GM18505 (cell line): ENCODE data around the gene MALL.
"Not testable (repeated sequence)": the region's sequence is repeated elsewhere in the genome, so short reads cannot be mapped to it uniquely, and the experiment has no call there.

ENCODE experiments used
- ATAC-seq: cut with Tn5 transposase; IDR thresholded peaks from one replicate; pipeline ENCODE4 v1.9.1; 2021; ENCODE audit not compliant: unreplicated experiment
- POLR2A ChIP-seq: IDR thresholded peaks from 4 replicates; pipeline ENCODE4 v1.6.1; 2011; ENCODE audit warnings: borderline replicate concordance; ENCODE audit not compliant: insufficient read depth, insufficient read length; ENCODE audit errors: extremely low read depth

Gene MALL

GRCh38 chr2:110107092-110108079, 8.2 kb downstream of the MALL start:
- no peak for TF ChIP-seq POLR2A
- no peak for ATAC-seq

GRCh38 chr2:110106642-110107041, 9.0 kb downstream of the MALL start:
- ATAC-seq, result no peak
- TF ChIP-seq POLR2A, result no peak

- ATAC-seq, result no peak
Observed at GRCh38 chr2:110105608-110106467, 9.8 kb downstream of the MALL start.

GRCh38 chr2:110105183-110105582, 10.4 kb downstream of the MALL start:
- no peak for ATAC-seq
- no peak for TF ChIP-seq POLR2A

More at GRCh38 chr2:110105608-110106467, 9.8 kb downstream of the MALL start:
- no peak for TF ChIP-seq POLR2A

- no peak for TF ChIP-seq POLR2A
- ATAC-seq, result no peak
Observed at GRCh38 chr2:110104025-110104771, 11.4 kb downstream of the MALL start.

GRCh38 chr2:110103061-110103961, 12.3 kb downstream of the MALL start:
- no peak for ATAC-seq
- no peak for TF ChIP-seq POLR2A

GRCh38 chr2:110101901-110102803, 13.5 kb downstream of the MALL start:
- TF ChIP-seq POLR2A, result no peak
- ATAC-seq, result no peak

GRCh38 chr2:110101280-110101844, 14.3 kb downstream of the MALL start:
- ATAC-seq, result no peak
- TF ChIP-seq POLR2A, result no peak

GRCh38 chr2:110100880-110101279, 14.7 kb downstream of the MALL start:
- not testable (repeated sequence) for ATAC-seq

- no peak for TF ChIP-seq POLR2A
- no peak for ATAC-seq
Observed at GRCh38 chr2:110100480-110100879, 15.1 kb downstream of the MALL start.

GRCh38 chr2:110099471-110100225, 16.0 kb downstream of the MALL start:
- TF ChIP-seq POLR2A, result no peak
- no peak for ATAC-seq

GRCh38 chr2:110099038-110099425, 16.6 kb downstream of the MALL start:
- no peak for ATAC-seq
- no peak for TF ChIP-seq POLR2A
